Suprapubic skin (tissue), 4 donors: ENCODE results near the gene DHPS. TPM values are rescaled to one million over a fixed set of nuclear protein-coding genes. Genes with fewer than 3 reads are reported as not detected.
A peak's percentile ranks its signal among the peaks of the same experiment; 100 is the strongest.

Experiments
- DNase-seq, 2 donors: peaks; one replicate each; pipeline ENCODE4 v3.0.0-alpha.2; 2019; ENCODE audit warnings: low spot score in 2 of 2
- H3K27ac ChIP-seq: fragments of 200-600 bp; sonication (generic); one replicate; pipeline ENCODE4 v1.5.1; 2019
- H3K27me3 ChIP-seq: fragments of 200-600 bp; sonication (generic); one replicate; pipeline ENCODE4 v1.5.1; 2019
- H3K36me3 ChIP-seq: fragments of 200-600 bp; sonication (generic); one replicate; pipeline ENCODE4 v1.5.1; 2019
- H3K4me1 ChIP-seq: fragments of 200-600 bp; sonication (generic); one replicate; pipeline ENCODE4 v1.5.1; 2019
- H3K4me3 ChIP-seq: fragments of 200-600 bp; sonication (generic); one replicate; pipeline ENCODE4 v1.5.1; 2019; ENCODE audit warnings: mild to moderate bottlenecking
- H3K9me3 ChIP-seq: fragments of 200-600 bp; sonication (generic); one replicate; pipeline ENCODE4 v1.5.1; 2019
- CTCF ChIP-seq, 2 donors: fragments of 200-600 bp in 1 of 2; fragments of 450-650 bp in 1 of 2; sonication (generic) in 1 of 2; IDR thresholded peaks; one replicate each; pipeline ENCODE4 v1.5.1; 2016 to 2019; ENCODE audit warnings: antibody characterized with exemption in 2 of 2, mild to moderate bottlenecking in 1 of 2, moderate library complexity in 1 of 2
- EP300 ChIP-seq: sonication (generic); formaldehyde crosslinking; IDR thresholded peaks from one replicate; pipeline ENCODE4 v1.6.1; 2017; ENCODE audit warnings: antibody characterized with exemption
- POLR2A ChIP-seq, 2 donors: fragments of 450-650 bp; IDR thresholded peaks; one replicate each; pipeline ENCODE4 v1.6.1; 2017; ENCODE audit warnings: antibody characterized with exemption in 2 of 2, mild to moderate bottlenecking in 2 of 2, moderate library complexity in 2 of 2
- POLR2AphosphoS5 ChIP-seq, 3 donors: sonication (generic); formaldehyde crosslinking; IDR thresholded peaks; one replicate each; pipeline ENCODE4 v1.6.1; 2017; ENCODE audit warnings: antibody characterized with exemption in 3 of 3
- WGBS: methylation state at CpG from one replicate; pipeline ENCODE4 v1.1.5; 2018; 5-methylcytosine and 5-hydroxymethylcytosine counted together
- total RNA-seq, 4 donors: library from RNA; depleted of rRNA; stranded (reverse); fragments of >200 nt; gene quantifications; one replicate each; pipeline ENCODE4 v1.1.0, GENCODE V29; 2016

The DHPS gene
- total RNA-seq, 4 donors from 2014 or later = 108 to 265 (median 136) TPM

GRCh38 chr19:12669270-12670158 lies 12.2 kb downstream of the DHPS start:
- WGBS = under 1% methylated on average over 38 of the region's 64 CpGs

DNA sequence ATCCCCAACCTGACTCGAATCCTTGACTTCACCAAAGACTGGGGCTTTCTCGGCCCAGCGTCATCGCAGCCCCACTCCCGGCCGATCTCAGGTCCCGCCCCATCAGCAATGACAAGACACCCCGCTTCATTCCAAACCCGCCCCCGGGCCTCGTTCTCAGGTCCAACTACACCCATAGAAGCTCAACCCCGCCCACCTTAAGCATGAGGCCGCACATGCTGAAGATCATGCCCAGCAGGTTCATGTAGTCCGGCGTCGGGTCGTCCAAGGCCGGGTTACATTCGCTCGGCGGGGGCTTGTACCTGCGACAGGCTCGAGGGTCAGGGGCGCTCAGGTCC lies 12.8 kb downstream of the DHPS start:
- no peaks in the 10 kb centered on the region for H3K27me3 ChIP-seq
- peak overlapping the region; percentile 91 for H3K4me3 ChIP-seq
- H3K4me1 ChIP-seq = peaks cover 46% of the 10 kb centered on the region
- H3K9me3 ChIP-seq = no peaks in the 10 kb centered on the region
- under 1% methylated on average over 13 of the region's 24 CpGs for WGBS
- no peak for TF ChIP-seq POLR2AphosphoS5 (IDR thresholded peaks at IDR 0.05)
- TF ChIP-seq EP300 = no peak
- TF ChIP-seq POLR2A (IDR thresholded peaks at IDR 0.05) = no peak
- no peak for TF ChIP-seq CTCF (IDR thresholded peaks at IDR 0.05)
- DNase-seq = peak; percentile 87 to 89
- H3K36me3 ChIP-seq = peaks cover 33% of the 10 kb centered on the region
- peak overlapping the region; percentile 96 for H3K27ac ChIP-seq

More at GRCh38 chr19:12669270-12670158, 12.2 kb downstream of the DHPS start:
- Histone ChIP-seq H3K36me3 (peaks cover 33% of the 10 kb centered on the region), H3K4me1 (peaks cover 46% of the 10 kb centered on the region), H3K9me3 (no peaks in the 10 kb centered on the region), H3K27ac (peak overlapping the region; percentile 96), H3K4me3 (peak overlapping the region; percentile 91), H3K27me3 (no peaks in the 10 kb centered on the region)
- peak; percentile 88 to 89 for DNase-seq
- TF ChIP-seq POLR2AphosphoS5 (IDR thresholded peaks at IDR 0.05) (peak in 2 of 3 donors; percentile 10 to 58), CTCF (IDR thresholded peaks at IDR 0.05) (no peak)

- peak overlapping the region; percentile 91 for H3K4me3 ChIP-seq
- H3K4me1 ChIP-seq = peaks cover 46% of the 10 kb centered on the region
- no peak for DNase-seq
- peaks cover 33% of the 10 kb centered on the region for H3K36me3 ChIP-seq
- WGBS = 73% methylated on average over 7 of the region's 8 CpGs
- no peak for TF ChIP-seq POLR2AphosphoS5 (IDR thresholded peaks at IDR 0.05)
- TF ChIP-seq CTCF (IDR thresholded peaks at IDR 0.05) = no peak
- TF ChIP-seq EP300 = no peak
- no peak for TF ChIP-seq POLR2A (IDR thresholded peaks at IDR 0.05)
- peak overlapping the region; percentile 96 for H3K27ac ChIP-seq
- no peaks in the 10 kb centered on the region for H3K9me3 ChIP-seq
- H3K27me3 ChIP-seq = no peaks in the 10 kb centered on the region
Measured at GRCh38 chr19:12668346-12668745, 13.3 kb downstream of the DHPS start.

GRCh38 chr19:12667731-12668302 lies 13.9 kb downstream of the DHPS start:
- no peak for TF ChIP-seq POLR2AphosphoS5 (IDR thresholded peaks at IDR 0.05)
- TF ChIP-seq EP300 = no peak
- no peak for TF ChIP-seq CTCF (IDR thresholded peaks at IDR 0.05)
- no peak for TF ChIP-seq POLR2A (IDR thresholded peaks at IDR 0.05)
- peaks cover 46% of the 10 kb centered on the region for H3K4me1 ChIP-seq
- H3K27me3 ChIP-seq = no peaks in the 10 kb centered on the region
- peak in 1 of 2 donors; percentile 52 for DNase-seq
- H3K4me3 ChIP-seq = peak overlapping the region; percentile 91
- H3K36me3 ChIP-seq = peaks cover 35% of the 10 kb centered on the region
- no peaks in the 10 kb centered on the region for H3K9me3 ChIP-seq
- H3K27ac ChIP-seq = no peak overlapping the region
- WGBS = 55% methylated on average over 4 of the region's 4 CpGs
